GM10248 (cell line): ENCODE data around the gene RAB17.
"Not testable (repeated sequence)": the region's sequence is repeated elsewhere in the genome, so short reads cannot be mapped to it uniquely, and the experiment has no call there.

Source experiments
- CTCF ChIA-PET: fragments of 300-600 bp; sonication (Branson Sonifier 250); formaldehyde crosslinking; extraction: SDS; loops from one replicate; lab custom pipeline; 2021; ENCODE audit warnings: antibody characterized with exemption; lab: Yijun Ruan, JAX
- POLR2A ChIA-PET: fragments of 350-650 bp; sonication (Branson Sonifier 250); formaldehyde crosslinking; extraction: SDS; loops from one replicate; lab custom pipeline; 2020; ENCODE audit warnings: antibody characterized with exemption; lab: Yijun Ruan, JAX
- DNase-seq: peaks from one replicate; pipeline ENCODE4 v3.0.0; 2012; ENCODE audit errors: extremely low spot score
- TF ChIP-seq, protein P1 (sequence below): IDR thresholded peaks from 2 replicates; pipeline ENCODE4 v1.5.1; 2012; ENCODE audit warnings: mild to moderate bottlenecking, low read depth; ENCODE audit errors: extremely low read depth, missing control alignments, control extremely low read depth

Gene RAB17

GRCh38 chr2:237598468-237599208, 8.1 kb upstream of the RAB17 start:
- POLR2A ChIA-PET = no interaction called here
- TF ChIP-seq, protein P1, sequence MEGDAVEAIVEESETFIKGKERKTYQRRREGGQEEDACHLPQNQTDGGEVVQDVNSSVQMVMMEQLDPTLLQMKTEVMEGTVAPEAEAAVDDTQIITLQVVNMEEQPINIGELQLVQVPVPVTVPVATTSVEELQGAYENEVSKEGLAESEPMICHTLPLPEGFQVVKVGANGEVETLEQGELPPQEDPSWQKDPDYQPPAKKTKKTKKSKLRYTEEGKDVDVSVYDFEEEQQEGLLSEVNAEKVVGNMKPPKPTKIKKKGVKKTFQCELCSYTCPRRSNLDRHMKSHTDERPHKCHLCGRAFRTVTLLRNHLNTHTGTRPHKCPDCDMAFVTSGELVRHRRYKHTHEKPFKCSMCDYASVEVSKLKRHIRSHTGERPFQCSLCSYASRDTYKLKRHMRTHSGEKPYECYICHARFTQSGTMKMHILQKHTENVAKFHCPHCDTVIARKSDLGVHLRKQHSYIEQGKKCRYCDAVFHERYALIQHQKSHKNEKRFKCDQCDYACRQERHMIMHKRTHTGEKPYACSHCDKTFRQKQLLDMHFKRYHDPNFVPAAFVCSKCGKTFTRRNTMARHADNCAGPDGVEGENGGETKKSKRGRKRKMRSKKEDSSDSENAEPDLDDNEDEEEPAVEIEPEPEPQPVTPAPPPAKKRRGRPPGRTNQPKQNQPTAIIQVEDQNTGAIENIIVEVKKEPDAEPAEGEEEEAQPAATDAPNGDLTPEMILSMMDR = no peak
- no peak for DNase-seq
- CTCF ChIA-PET = interaction anchor here (1.2 kb wide), 1 partner anchor 49 kb away, joined by 3 read pairs; no protein-coding TSS in a partner anchor

DNA sequence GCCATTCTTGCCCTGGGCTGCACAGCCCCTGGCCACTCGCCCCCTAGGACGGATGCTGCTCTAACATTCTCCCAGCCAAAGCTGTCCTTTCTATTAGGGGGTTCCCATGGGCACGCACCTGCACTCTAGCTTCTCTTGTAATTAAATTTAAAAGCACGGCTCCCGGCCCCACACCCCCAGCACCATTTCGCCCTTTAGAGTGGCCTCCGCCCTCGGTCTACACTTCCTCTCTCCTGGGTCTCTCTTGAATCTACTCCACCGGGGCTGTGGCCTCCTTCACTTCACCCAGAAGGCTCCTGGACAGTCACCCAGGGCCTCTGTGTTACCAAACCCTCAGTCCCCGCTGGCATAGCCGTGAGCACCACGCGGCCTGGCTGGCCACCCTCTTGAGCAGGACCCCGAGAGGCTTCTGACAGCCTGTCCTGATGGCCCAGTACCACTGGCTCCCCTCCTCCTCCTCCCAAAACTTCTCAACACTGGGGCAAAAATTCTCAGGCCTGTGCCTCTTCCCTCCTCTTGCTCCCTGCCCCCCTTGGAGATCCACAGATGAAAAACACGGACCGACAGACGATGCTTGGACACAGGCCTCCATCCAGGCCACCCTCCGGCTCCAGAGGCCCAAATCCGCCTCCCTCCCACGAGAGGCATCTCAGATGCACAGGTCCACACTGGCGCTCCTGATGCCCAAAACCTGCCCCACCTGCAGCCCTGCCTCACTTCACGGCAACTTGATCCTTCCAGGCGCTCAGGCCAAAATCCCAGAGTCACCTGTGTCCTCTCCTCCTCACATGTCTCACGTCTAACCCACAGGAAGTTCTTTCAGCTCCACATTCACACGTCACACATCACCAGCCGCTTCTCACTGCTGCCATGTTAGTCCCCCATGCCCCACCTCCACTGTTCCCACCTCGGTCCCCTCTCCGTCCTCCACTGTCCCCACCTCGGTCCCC, 6.9 kb upstream of the RAB17 start:
- CTCF ChIA-PET = interaction anchor here (0.8 kb wide), 1 partner anchor 156 kb away, joined by 3 read pairs; no protein-coding TSS in a partner anchor
- POLR2A ChIA-PET = no interaction called here
- TF ChIP-seq, protein P1 = no peak
- no peak for DNase-seq

DNA sequence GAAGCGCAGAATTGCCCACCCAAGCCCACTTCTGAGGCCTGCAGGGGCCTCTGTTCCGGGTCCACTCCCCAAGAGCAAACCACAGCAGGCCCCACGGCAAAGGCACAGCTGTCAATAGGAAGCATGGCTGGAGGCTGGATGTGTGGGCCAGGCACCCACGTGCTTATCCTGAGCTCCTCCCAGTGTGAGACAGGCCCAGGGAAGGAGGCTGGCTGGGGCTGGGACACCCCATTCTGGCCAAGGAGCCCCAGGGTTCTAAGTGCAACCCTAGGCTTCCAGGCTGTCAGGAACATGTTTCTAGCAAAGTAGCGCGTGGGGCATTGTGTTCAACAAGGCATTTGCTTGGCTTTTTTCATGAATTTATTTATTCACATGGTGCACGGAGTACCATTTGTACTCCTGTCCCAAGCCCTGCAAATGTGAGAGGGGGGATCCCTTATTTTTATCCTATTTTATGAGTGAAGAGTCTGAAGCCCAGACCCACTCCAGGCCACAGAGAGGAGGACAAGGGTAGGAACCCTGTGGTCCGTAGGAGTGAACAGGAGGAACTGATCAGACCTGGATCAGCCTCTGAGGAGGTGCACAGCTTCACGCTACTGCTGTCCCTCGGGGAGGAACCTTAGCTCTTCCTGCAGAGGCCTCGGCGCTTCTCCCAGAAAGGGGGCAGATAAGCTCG, 6.1 kb upstream of the RAB17 start:
- ChIA-PET CTCF (interaction anchor here (0.8 kb wide), 1 partner anchor 157 kb away, joined by 3 read pairs; no protein-coding TSS in a partner anchor), POLR2A (no interaction called here)
- TF ChIP-seq, protein P1 = no peak
- DNase-seq = no peak

DNA sequence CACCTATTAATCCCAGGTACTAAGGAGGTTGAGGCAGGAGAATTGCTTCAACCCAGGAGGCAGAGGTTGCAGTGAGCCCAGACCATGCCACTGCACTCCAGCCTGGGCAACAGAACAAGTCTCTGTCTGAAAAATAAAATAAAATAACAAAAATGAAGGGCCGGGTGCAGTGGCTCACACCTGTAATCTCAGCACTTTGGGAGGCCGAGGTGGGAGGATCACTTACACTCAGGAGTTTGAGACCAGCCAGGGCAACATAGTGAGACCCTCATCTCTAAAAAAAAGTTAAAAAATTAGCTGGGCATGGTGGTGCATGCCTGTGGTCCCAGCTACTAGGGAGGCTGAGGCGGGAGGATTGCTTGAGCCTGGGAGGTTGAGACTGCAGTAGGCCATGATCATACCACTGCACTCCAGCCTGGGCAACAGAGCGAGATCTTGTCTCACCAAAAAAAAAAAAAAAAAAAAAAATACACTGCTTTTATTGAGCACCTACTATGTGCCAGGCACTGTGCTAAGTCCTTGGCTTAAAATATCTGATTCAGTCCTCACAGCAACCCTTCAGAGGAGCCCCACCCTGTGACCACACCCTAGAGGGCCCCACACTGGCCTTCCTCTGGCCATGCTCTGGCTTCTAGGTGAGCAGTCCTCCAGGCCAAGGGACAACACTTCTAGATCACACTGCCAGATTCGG, 5.4 kb upstream of the RAB17 start:
- CTCF ChIA-PET, DNase-seq, POLR2A ChIA-PET: not testable (repeated sequence)

DNA sequence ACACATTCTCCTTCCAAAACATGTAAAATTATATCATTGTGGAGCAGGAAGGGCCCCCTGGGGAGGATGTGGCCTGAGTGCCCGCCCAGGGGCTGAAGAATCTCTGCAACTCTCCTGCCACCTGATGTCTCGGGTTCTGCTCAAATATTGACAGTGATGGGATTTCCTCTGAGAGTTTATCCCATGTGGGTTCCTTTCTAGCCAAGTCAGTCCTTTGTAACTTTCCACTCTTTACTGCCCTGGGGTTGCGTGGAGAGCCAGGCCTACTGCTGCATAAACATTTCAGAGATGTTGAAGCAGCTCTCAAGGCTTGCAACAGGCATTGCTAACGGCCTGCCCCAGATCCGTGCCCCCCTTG, 4.0 kb upstream of the RAB17 start:
- ChIA-PET CTCF (no interaction called here), POLR2A (no interaction called here)
- TF ChIP-seq, protein P1 = no peak
- DNase-seq = no peak

- ChIA-PET CTCF (interaction anchor here (1.3 to 1.8 kb wide), 3 partner anchors 13 to 81 kb away, joined by 3 to 8 read pairs (median 6); no protein-coding TSS in a partner anchor), POLR2A (no interaction called here)
- TF ChIP-seq, protein P1 = no peak
- DNase-seq = no peak
These were observed 3.2 kb upstream of the RAB17 start for GRCh38 chr2:237593596-237594320.
